SK-N-SH (cell line): ENCODE data around the gene EEF2K.

ENCODE experiments used
- CHD2 ChIP-seq: fragments of 150-350 bp; IDR thresholded peaks from 2 replicates; pipeline ENCODE4 v1.6.1; 2018; ENCODE audit warnings: low read length; ENCODE audit not compliant: partially characterized antibody
- GABPA ChIP-seq: IDR thresholded peaks from 2 replicates; pipeline ENCODE4 v1.4.0; 2012; ENCODE audit warnings: low read depth, mild to moderate bottlenecking
- JUND ChIP-seq: IDR thresholded peaks from 2 replicates; pipeline ENCODE4 v1.4.0; 2012
- MXI1 ChIP-seq: IDR thresholded peaks from 2 replicates; pipeline ENCODE4 v1.6.1; 2012; ENCODE audit warnings: mild to moderate bottlenecking, low read depth, low read length, improper control_type of control experiment
- POLR2AphosphoS5 ChIP-seq: IDR thresholded peaks from 2 replicates; pipeline ENCODE4 v1.6.1; 2012; ENCODE audit warnings: low read depth, low read length
- RAD21 ChIP-seq: IDR thresholded peaks from 2 replicates; pipeline ENCODE4 v1.6.1; 2012; ENCODE audit warnings: mild to moderate bottlenecking, low read length
- RCOR1 ChIP-seq: fragments of 150-350 bp; IDR thresholded peaks from 2 replicates; pipeline ENCODE4 v1.6.1; 2017; ENCODE audit warnings: antibody characterized with exemption, low read length
- RFX5 ChIP-seq: IDR thresholded peaks from 2 replicates; pipeline ENCODE4 v1.6.1; 2012; ENCODE audit warnings: mild to moderate bottlenecking, improper control_type of control experiment, low read length
- RXRA ChIP-seq: IDR thresholded peaks from 2 replicates; pipeline ENCODE4 v1.4.0; 2012; ENCODE audit warnings: low read depth, mild to moderate bottlenecking, borderline replicate concordance
- TEAD4 ChIP-seq: IDR thresholded peaks from 2 replicates; pipeline ENCODE4 v1.4.0; 2012; ENCODE audit warnings: mild to moderate bottlenecking, borderline replicate concordance; ENCODE audit not compliant: insufficient read depth
- TF ChIP-seq, protein P1 (sequence below): fragments of 200-600 bp; sonication (generic); IDR thresholded peaks from 2 replicates; pipeline ENCODE4 v1.6.1; 2017; ENCODE audit warnings: antibody characterized with exemption, mild to moderate bottlenecking, moderate library complexity
- TF ChIP-seq, protein P2 (sequence below): IDR thresholded peaks from 2 replicates; pipeline ENCODE4; 2012
- TF ChIP-seq, protein P3 (sequence below): IDR thresholded peaks from 2 replicates; pipeline ENCODE4 v1.6.1; 2012; ENCODE audit warnings: mild to moderate bottlenecking, low read depth, low read length, moderate library complexity
- TF ChIP-seq, protein P4 (sequence below): IDR thresholded peaks from 2 replicates; pipeline ENCODE4 v1.4.0; 2012; ENCODE audit warnings: low read depth

DNA sequence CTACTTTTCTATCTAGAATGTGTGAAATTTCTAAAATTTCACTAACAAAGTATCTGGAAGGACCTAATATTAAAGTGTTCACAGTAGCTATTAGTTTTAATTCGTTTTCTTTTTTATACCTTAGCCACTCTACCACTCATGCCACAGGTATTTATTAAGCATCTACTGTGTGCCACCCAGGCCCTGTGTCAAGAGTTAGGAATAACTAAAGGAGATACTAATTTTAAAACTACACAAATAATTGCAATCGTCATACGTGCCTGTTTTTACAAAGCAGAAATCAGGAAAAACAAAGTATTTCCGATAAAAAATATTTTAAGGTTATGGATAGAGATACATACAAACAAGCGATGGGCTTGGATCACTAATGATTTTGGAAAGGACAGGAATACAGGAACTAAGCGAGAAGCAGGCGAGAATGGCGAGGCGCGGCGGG is 483 bp upstream of the EEF2K start:
- TF ChIP-seq CHD2 (no peak), MXI1 (no peak), POLR2AphosphoS5 (peak; percentile 73; the same call in 1 of the 2 replicates), RAD21 (no peak), GABPA (no peak), RFX5 (no peak), RCOR1 (no peak), RXRA (no peak), TEAD4 (no peak), JUND (no peak)
- TF ChIP-seq, protein P1, sequence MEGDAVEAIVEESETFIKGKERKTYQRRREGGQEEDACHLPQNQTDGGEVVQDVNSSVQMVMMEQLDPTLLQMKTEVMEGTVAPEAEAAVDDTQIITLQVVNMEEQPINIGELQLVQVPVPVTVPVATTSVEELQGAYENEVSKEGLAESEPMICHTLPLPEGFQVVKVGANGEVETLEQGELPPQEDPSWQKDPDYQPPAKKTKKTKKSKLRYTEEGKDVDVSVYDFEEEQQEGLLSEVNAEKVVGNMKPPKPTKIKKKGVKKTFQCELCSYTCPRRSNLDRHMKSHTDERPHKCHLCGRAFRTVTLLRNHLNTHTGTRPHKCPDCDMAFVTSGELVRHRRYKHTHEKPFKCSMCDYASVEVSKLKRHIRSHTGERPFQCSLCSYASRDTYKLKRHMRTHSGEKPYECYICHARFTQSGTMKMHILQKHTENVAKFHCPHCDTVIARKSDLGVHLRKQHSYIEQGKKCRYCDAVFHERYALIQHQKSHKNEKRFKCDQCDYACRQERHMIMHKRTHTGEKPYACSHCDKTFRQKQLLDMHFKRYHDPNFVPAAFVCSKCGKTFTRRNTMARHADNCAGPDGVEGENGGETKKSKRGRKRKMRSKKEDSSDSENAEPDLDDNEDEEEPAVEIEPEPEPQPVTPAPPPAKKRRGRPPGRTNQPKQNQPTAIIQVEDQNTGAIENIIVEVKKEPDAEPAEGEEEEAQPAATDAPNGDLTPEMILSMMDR, result no peak
- TF ChIP-seq, protein P2, sequence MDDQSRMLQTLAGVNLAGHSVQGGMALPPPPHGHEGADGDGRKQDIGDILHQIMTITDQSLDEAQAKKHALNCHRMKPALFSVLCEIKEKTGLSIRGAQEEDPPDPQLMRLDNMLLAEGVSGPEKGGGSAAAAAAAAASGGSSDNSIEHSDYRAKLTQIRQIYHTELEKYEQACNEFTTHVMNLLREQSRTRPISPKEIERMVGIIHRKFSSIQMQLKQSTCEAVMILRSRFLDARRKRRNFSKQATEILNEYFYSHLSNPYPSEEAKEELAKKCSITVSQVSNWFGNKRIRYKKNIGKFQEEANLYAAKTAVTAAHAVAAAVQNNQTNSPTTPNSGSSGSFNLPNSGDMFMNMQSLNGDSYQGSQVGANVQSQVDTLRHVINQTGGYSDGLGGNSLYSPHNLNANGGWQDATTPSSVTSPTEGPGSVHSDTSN, result no peak
- TF ChIP-seq, protein P3, sequence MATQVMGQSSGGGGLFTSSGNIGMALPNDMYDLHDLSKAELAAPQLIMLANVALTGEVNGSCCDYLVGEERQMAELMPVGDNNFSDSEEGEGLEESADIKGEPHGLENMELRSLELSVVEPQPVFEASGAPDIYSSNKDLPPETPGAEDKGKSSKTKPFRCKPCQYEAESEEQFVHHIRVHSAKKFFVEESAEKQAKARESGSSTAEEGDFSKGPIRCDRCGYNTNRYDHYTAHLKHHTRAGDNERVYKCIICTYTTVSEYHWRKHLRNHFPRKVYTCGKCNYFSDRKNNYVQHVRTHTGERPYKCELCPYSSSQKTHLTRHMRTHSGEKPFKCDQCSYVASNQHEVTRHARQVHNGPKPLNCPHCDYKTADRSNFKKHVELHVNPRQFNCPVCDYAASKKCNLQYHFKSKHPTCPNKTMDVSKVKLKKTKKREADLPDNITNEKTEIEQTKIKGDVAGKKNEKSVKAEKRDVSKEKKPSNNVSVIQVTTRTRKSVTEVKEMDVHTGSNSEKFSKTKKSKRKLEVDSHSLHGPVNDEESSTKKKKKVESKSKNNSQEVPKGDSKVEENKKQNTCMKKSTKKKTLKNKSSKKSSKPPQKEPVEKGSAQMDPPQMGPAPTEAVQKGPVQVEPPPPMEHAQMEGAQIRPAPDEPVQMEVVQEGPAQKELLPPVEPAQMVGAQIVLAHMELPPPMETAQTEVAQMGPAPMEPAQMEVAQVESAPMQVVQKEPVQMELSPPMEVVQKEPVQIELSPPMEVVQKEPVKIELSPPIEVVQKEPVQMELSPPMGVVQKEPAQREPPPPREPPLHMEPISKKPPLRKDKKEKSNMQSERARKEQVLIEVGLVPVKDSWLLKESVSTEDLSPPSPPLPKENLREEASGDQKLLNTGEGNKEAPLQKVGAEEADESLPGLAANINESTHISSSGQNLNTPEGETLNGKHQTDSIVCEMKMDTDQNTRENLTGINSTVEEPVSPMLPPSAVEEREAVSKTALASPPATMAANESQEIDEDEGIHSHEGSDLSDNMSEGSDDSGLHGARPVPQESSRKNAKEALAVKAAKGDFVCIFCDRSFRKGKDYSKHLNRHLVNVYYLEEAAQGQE, result no peak
- TF ChIP-seq, protein P4, sequence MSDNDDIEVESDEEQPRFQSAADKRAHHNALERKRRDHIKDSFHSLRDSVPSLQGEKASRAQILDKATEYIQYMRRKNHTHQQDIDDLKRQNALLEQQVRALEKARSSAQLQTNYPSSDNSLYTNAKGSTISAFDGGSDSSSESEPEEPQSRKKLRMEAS, result no peak
